H9 (cell line): Measurements from ENCODE around the gene OAS1. TPM values are rescaled to one million over a fixed set of nuclear protein-coding genes. Genes with fewer than 3 reads are reported as not detected.

ENCODE experiments used
- DNase-seq: peaks from one replicate; pipeline ENCODE4 v3.0.0-alpha.2; 2017
- H2AFZ ChIP-seq: one replicate; pipeline ENCODE4 v1.6.1; 2013; ENCODE audit warnings: mild to moderate bottlenecking, low read length, control low read depth, moderate library complexity
- H2AK5ac ChIP-seq: 2 replicates; pipeline ENCODE4 v1.6.1; 2013; ENCODE audit warnings: low read length, control low read depth, mixed read lengths; ENCODE audit not compliant: insufficient read length
- H2BK120ac ChIP-seq: one replicate; pipeline ENCODE4 v1.6.1; 2013; ENCODE audit warnings: low read depth, mild to moderate bottlenecking, low read length, control low read depth, inconsistent platforms; ENCODE audit not compliant: poor library complexity, severe bottlenecking
- H2BK12ac ChIP-seq: 2 replicates; pipeline ENCODE4 v1.6.1; 2013; ENCODE audit warnings: low read length, control low read depth, mixed read lengths, low read depth; ENCODE audit not compliant: insufficient read length
- H2BK15ac ChIP-seq: 2 replicates; pipeline ENCODE4 v1.6.1; 2013; ENCODE audit warnings: low read depth, low read length, control low read depth
- H2BK20ac ChIP-seq: one replicate; pipeline ENCODE4 v1.6.1; 2013; ENCODE audit warnings: low read depth, mild to moderate bottlenecking, low read length, control low read depth, inconsistent platforms; ENCODE audit not compliant: poor library complexity, severe bottlenecking
- H2BK5ac ChIP-seq: 2 replicates; pipeline ENCODE4 v1.6.1; 2013; ENCODE audit warnings: low read length, control low read depth, mixed read lengths; ENCODE audit not compliant: insufficient read length
- H3K14ac ChIP-seq: 2 replicates; pipeline ENCODE4 v1.6.1; 2013; ENCODE audit warnings: low read length, control low read depth; ENCODE audit not compliant: insufficient read depth
- H3K18ac ChIP-seq: 2 replicates; pipeline ENCODE4 v1.6.1; 2013; ENCODE audit warnings: low read depth, mild to moderate bottlenecking, mixed read lengths, low read length, control low read depth; ENCODE audit not compliant: insufficient read length
- H3K23ac ChIP-seq: 2 replicates; pipeline ENCODE4 v1.6.1; 2013; ENCODE audit warnings: low read length, control low read depth, mixed read lengths, low read depth; ENCODE audit not compliant: insufficient read length
- H3K23me2 ChIP-seq: 2 replicates; pipeline ENCODE4 v1.6.1; 2013; ENCODE audit warnings: low read depth, mild to moderate bottlenecking, mixed read lengths, low read length, control low read depth; ENCODE audit not compliant: insufficient read length, poor library complexity, severe bottlenecking
- H3K27ac ChIP-seq: 2 replicates; pipeline ENCODE4 v1.5.1; 2013; ENCODE audit warnings: low read length, control low read depth, mixed read lengths, low read depth; ENCODE audit not compliant: insufficient read length
- H3K27me3 ChIP-seq: 2 replicates; pipeline ENCODE4 v1.6.1; 2013; ENCODE audit warnings: low read length, control low read depth, inconsistent platforms; ENCODE audit not compliant: insufficient read depth
- H3K4ac ChIP-seq: 2 replicates; pipeline ENCODE4 v1.6.1; 2013; ENCODE audit warnings: low read depth, mild to moderate bottlenecking, control low read depth, inconsistent platforms, low read length, moderate library complexity
- H3K4me1 ChIP-seq: 2 replicates; pipeline ENCODE4 v1.6.1; 2013; ENCODE audit warnings: low read length, control low read depth, inconsistent platforms; ENCODE audit not compliant: insufficient read depth
- H3K4me2 ChIP-seq: 2 replicates; pipeline ENCODE4 v1.6.1; 2013; ENCODE audit warnings: low read length, control low read depth, mixed read lengths; ENCODE audit not compliant: insufficient read length, insufficient read depth
- H3K56ac ChIP-seq: 2 replicates; pipeline ENCODE4 v1.6.1; 2013; ENCODE audit warnings: low read depth, mild to moderate bottlenecking, mixed read lengths, low read length, control low read depth; ENCODE audit not compliant: insufficient read length
- H3K79me1 ChIP-seq: 2 replicates; pipeline ENCODE4 v1.6.1; 2013; ENCODE audit warnings: low read depth, mild to moderate bottlenecking, moderate library complexity, low read length, control low read depth, inconsistent platforms; ENCODE audit not compliant: insufficient read depth, poor library complexity, severe bottlenecking
- H3K79me2 ChIP-seq: 2 replicates; pipeline ENCODE4 v1.6.1; 2013; ENCODE audit warnings: low read length, control low read depth, inconsistent platforms; ENCODE audit not compliant: insufficient read depth
- H3K9ac ChIP-seq: 2 replicates; pipeline ENCODE4 v1.6.1; 2013; ENCODE audit warnings: low read length, control low read depth, mixed read lengths; ENCODE audit not compliant: insufficient read length; ENCODE audit errors: extremely low read depth
- H3K9me3 ChIP-seq: one replicate; pipeline ENCODE4 v1.6.1; 2013; ENCODE audit warnings: low read depth, low read length, inconsistent platforms; ENCODE audit not compliant: control insufficient read depth
- H3T11ph ChIP-seq: one replicate; pipeline ENCODE4 v1.6.1; 2013; ENCODE audit warnings: mild to moderate bottlenecking, low read length, control low read depth, inconsistent platforms
- H4K20me1 ChIP-seq: one replicate; pipeline ENCODE4 v1.6.1; 2013; ENCODE audit not compliant: control insufficient read depth, insufficient read length, insufficient read depth
- H4K5ac ChIP-seq: 2 replicates; pipeline ENCODE4 v1.6.1; 2013; ENCODE audit warnings: low read depth, mild to moderate bottlenecking, mixed read lengths, low read length, control low read depth; ENCODE audit not compliant: insufficient read length
- H4K8ac ChIP-seq: replicated peaks from 2 replicates; pipeline ENCODE4 v1.6.1; 2013; ENCODE audit warnings: low read length, control low read depth, mixed read lengths, low read depth; ENCODE audit not compliant: insufficient read length
- H4K91ac ChIP-seq: 2 replicates; pipeline ENCODE4 v1.6.1; 2013; ENCODE audit warnings: low read depth, mild to moderate bottlenecking, moderate library complexity, mixed read lengths, low read length, control low read depth; ENCODE audit not compliant: insufficient read length
- H3K27ac Mint-ChIP-seq, 3 experiments: 2 replicates in 2 of 3; 3 replicates in 1 of 3; pipeline ENCODE4 v1.8.0; 2020 to 2021; ENCODE audit warnings: mixed read lengths in 3 of 3, mild to moderate bottlenecking in 1 of 3, moderate library complexity in 1 of 3
- H3K27me3 Mint-ChIP-seq: 2 replicates; pipeline ENCODE4 v1.8.0; 2021; ENCODE audit warnings: low read depth, mild to moderate bottlenecking, moderate library complexity, mixed read lengths
- H3K36me3 Mint-ChIP-seq, 3 experiments: 2 replicates in 2 of 3; 3 replicates in 1 of 3; pipeline ENCODE4 v1.8.0; 2020 to 2021; ENCODE audit warnings: low read depth in 3 of 3, mixed read lengths in 3 of 3; ENCODE audit not compliant: insufficient read depth in 1 of 3
- H3K4me1 Mint-ChIP-seq, 2 experiments: 2 replicates each; pipeline ENCODE4 v1.8.0; 2020; ENCODE audit warnings: mixed read lengths in 2 of 2
- H3K4me3 Mint-ChIP-seq, 2 experiments: 2 replicates in 1 of 2; 3 replicates in 1 of 2; pipeline ENCODE4 v1.8.0; 2020 to 2021; ENCODE audit warnings: mild to moderate bottlenecking in 2 of 2, mixed read lengths in 2 of 2, moderate library complexity in 1 of 2
- H3K9me3 Mint-ChIP-seq, 2 experiments: 2 replicates in 1 of 2; 3 replicates in 1 of 2; pipeline ENCODE4 v1.8.0; 2020; ENCODE audit warnings: mild to moderate bottlenecking in 2 of 2, mixed read lengths in 2 of 2, moderate library complexity in 1 of 2
- CTCF ChIP-seq: fragments of 200-600 bp; sonication (generic); conservative IDR thresholded peaks from 3 replicates; pipeline ENCODE4 v1.8.0; 2021; ENCODE audit warnings: antibody characterized with exemption, mild to moderate bottlenecking
- WGBS: extraction: QIAGEN DNeasy Blood & Tissue Kit; methylation state at CpG from one replicate; pipeline ENCODE4 v1.1.7; 2013; ENCODE audit warnings: missing lambda C conversion rate, low lambda C conversion rate, mixed read lengths; ENCODE audit not compliant: insufficient read length; ENCODE audit errors: extremely low coverage; 5-methylcytosine and 5-hydroxymethylcytosine counted together
- total RNA-seq: library from RNA; stranded (reverse); gene quantifications from 2 replicates; pipeline ENCODE4 v1.2.1, GENCODE V29; 2021

Gene OAS1
- total RNA-seq, 1 experiment from 2014 or later, result not detected

DNA sequence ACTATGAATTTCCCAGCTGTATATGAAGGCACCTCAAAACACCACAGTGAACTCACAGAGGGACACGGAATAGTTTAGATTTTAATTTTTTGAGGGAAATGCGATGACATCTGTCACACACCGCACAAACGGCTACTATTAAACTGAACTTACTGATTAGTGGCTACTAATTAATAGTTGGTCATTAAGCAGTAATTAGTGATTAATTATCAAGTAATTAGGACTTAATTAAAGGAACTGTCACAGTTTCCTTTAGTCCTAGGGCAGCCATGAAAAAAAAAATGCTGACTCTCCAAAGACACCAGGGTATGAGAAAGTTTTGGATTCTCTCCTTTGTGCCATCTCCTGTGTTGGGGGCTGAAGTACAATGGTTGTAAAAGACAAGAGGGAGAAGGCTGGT is 2.9 kb downstream of the OAS1 start:
- peaks cover 6% of the 10 kb centered on the region for H3K9me3 ChIP-seq
- H3K27me3 ChIP-seq, result no peaks in the 10 kb centered on the region
- WGBS, result no CpG with 5 or more reads among the region's 4 CpGs
- no peak overlapping the region for H3K14ac ChIP-seq
- H3K18ac ChIP-seq, result no peak overlapping the region
- Mint-ChIP-seq H3K4me3 (no peak overlapping the region), H3K27ac (no peak overlapping the region), H3K36me3 (peaks cover 1 to 14% (median 7%) of the 10 kb centered on the region in 3 experiments; a peak in 3 of 7 replicates), H3K4me1 (peaks cover 8% of the 10 kb centered on the region in 2 experiments), H3K9me3 (peaks cover 36 to 39% of the 10 kb centered on the region in 2 experiments), H3K27me3 (peaks cover 33% of the 10 kb centered on the region)
- H2BK15ac ChIP-seq, result no peak overlapping the region
- no peak overlapping the region for H4K8ac ChIP-seq
- H2BK120ac ChIP-seq, result no peak overlapping the region
- H4K91ac ChIP-seq, result no peak overlapping the region
- no peak overlapping the region for H3K27ac ChIP-seq
- TF ChIP-seq CTCF, result no peak
- no peak overlapping the region for H3K23ac ChIP-seq
- no peak overlapping the region for H3K4ac ChIP-seq
- no peak overlapping the region for H3K56ac ChIP-seq
- no peak for DNase-seq
- H3K23me2 ChIP-seq, result no peaks in the 10 kb centered on the region
- H4K5ac ChIP-seq, result no peak overlapping the region
- no peaks in the 10 kb centered on the region for H4K20me1 ChIP-seq
- no peak overlapping the region for H3K9ac ChIP-seq
- H3K79me2 ChIP-seq, result no peaks in the 10 kb centered on the region
- H2BK20ac ChIP-seq, result no peak overlapping the region
- H3K79me1 ChIP-seq, result no peaks in the 10 kb centered on the region
- H3K4me1 ChIP-seq, result no peaks in the 10 kb centered on the region
- no peak overlapping the region for H3K4me2 ChIP-seq
- no peak overlapping the region for H2BK5ac ChIP-seq
- no peak overlapping the region for H2AK5ac ChIP-seq
- no peak overlapping the region for H2AFZ ChIP-seq
- H3T11ph ChIP-seq, result no peak overlapping the region
- no peak overlapping the region for H2BK12ac ChIP-seq
